A549 (cell line): ENCODE measurements around the gene B3GLCT. TPM values are rescaled to one million over a fixed set of nuclear protein-coding genes. Genes with fewer than 3 reads are reported as not detected.

Experiments
- ATAC-seq, 2 experiments: fragments of 200-7000 bp in 1 of 2; fragments of >200 bp in 1 of 2; cut with Nextera tagmentation in 1 of 2; cut with Tn5 transposase in 1 of 2; 3 replicates each; pipeline versions ENCODE4 v1.8.0 to v1.9.1; 2018 to 2020; ENCODE audit warnings: mild to moderate bottlenecking in 1 of 2, moderate library complexity in 1 of 2
- CTCF ChIA-PET: fragments of 300-600 bp; sonication (Branson Sonifier 250); formaldehyde crosslinking; extraction: SDS; loops from one replicate; lab custom pipeline; 2021; ENCODE audit warnings: antibody characterized with exemption, inconsistent platforms; lab: Yijun Ruan, JAX
- POLR2A ChIA-PET: fragments of 350-600 bp; formaldehyde crosslinking; extraction: SDS; loops from one replicate; lab custom pipeline; 2021; ENCODE audit warnings: antibody characterized with exemption, inconsistent platforms; lab: Yijun Ruan, JAX
- DNase-seq, 2 experiments: peaks; one replicate each; pipeline versions ENCODE4 v3.0.0 to v3.0.0-alpha.2; 2011 to 2016; ENCODE audit warnings: low read depth in 1 of 2, low spot score in 1 of 2
- FAIRE-seq: peaks from 2 replicates; lab custom pipeline; 2011; peaks lifted over from hg19 to GRCh38; lab: Jason Lieb, UNC
- H3K27ac ChIP-seq, 2 experiments: fragments of >200 bp; sonication (Bioruptor Twin); formaldehyde crosslinking; 3 replicates each; pipeline ENCODE4 v1.5.1; 2016 to 2017
- H3K4me1 ChIP-seq: fragments of >200 bp; sonication (Bioruptor Twin); formaldehyde crosslinking; 3 replicates; pipeline ENCODE4 v1.6.1; 2016
- H3K4me2 ChIP-seq: fragments of >200 bp; sonication (Bioruptor Twin); formaldehyde crosslinking; 3 replicates; pipeline ENCODE4 v1.6.1; 2016
- H3K4me3 ChIP-seq: fragments of >200 bp; sonication (Bioruptor Twin); formaldehyde crosslinking; 3 replicates; pipeline ENCODE4 v1.5.1; 2016
- H3K9me3 ChIP-seq: fragments of >200 bp; sonication (Bioruptor Twin); formaldehyde crosslinking; 3 replicates; pipeline ENCODE4 v1.6.1; 2016
- BHLHE40 ChIP-seq: IDR thresholded peaks from 2 replicates; pipeline ENCODE4 v1.6.1; 2012; ENCODE audit warnings: low read depth, low read length, inconsistent platforms
- CBX2 ChIP-seq: fragments of 200-600 bp; sonication (generic); IDR thresholded peaks from 2 replicates; pipeline ENCODE4 v1.6.1; 2016; ENCODE audit warnings: low read depth, mild to moderate bottlenecking, borderline replicate concordance
- E2F6 ChIP-seq: IDR thresholded peaks from 2 replicates; pipeline ENCODE4 v1.6.1; 2012; ENCODE audit warnings: low read depth, borderline replicate concordance
- ELK1 ChIP-seq: fragments of 150-350 bp; IDR thresholded peaks from 2 replicates; pipeline ENCODE4 v1.6.1; 2014; ENCODE audit warnings: low read depth, mild to moderate bottlenecking, low read length
- HDAC2 ChIP-seq: fragments of 200-600 bp; sonication (generic); IDR thresholded peaks from 2 replicates; pipeline ENCODE4 v1.6.1; 2016
- HEYL ChIP-seq: fragments of 250-450 bp; sonication (Bioruptor Pico); IDR thresholded peaks from 2 replicates; pipeline ENCODE4 v1.8.0; 2021; ENCODE audit warnings: mild to moderate bottlenecking, moderate library complexity
- HOXB13 ChIP-seq: fragments of 250-450 bp; sonication (Bioruptor Pico); IDR thresholded peaks from 2 replicates; pipeline ENCODE4 v1.5.0; 2020; ENCODE audit warnings: low read depth, mild to moderate bottlenecking, moderate library complexity
- MAX ChIP-seq: IDR thresholded peaks from 2 replicates; pipeline ENCODE4 v1.6.1; 2012
- MAZ ChIP-seq: fragments of 150-350 bp; IDR thresholded peaks from 2 replicates; pipeline ENCODE4 v1.6.1; 2014; ENCODE audit warnings: antibody characterized with exemption, low read depth, low read length, borderline replicate concordance
- NR3C1 ChIP-seq: fragments of >200 bp; sonication (Bioruptor Twin); formaldehyde crosslinking; IDR thresholded peaks from 3 replicates; pipeline ENCODE4 v1.6.1; 2017
- PHF8 ChIP-seq: fragments of 200-600 bp; sonication (generic); IDR thresholded peaks from 2 replicates; pipeline ENCODE4 v1.6.1; 2016; ENCODE audit warnings: low read depth, mild to moderate bottlenecking, antibody characterized with exemption, moderate library complexity, borderline replicate concordance
- REST ChIP-seq: fragments of 200-600 bp; sonication (generic); IDR thresholded peaks from 2 replicates; pipeline ENCODE4 v1.6.1; 2016; ENCODE audit warnings: antibody characterized with exemption, mild to moderate bottlenecking, moderate library complexity
- RFX5 ChIP-seq: fragments of 450-650 bp; IDR thresholded peaks from 2 replicates; pipeline ENCODE4 v1.7.1; 2014; ENCODE audit warnings: antibody characterized with exemption, mild to moderate bottlenecking, moderate library complexity
- RNF2 ChIP-seq: fragments of 200-600 bp; sonication (generic); IDR thresholded peaks from 2 replicates; pipeline ENCODE4 v1.6.1; 2016; ENCODE audit warnings: low read depth, mild to moderate bottlenecking, antibody characterized with exemption, moderate library complexity, borderline replicate concordance
- ZC3H11A ChIP-seq: fragments of 450-650 bp; IDR thresholded peaks from 2 replicates; pipeline ENCODE4 v1.6.1; 2014; ENCODE audit warnings: antibody characterized with exemption, mild to moderate bottlenecking
- ZSCAN20 ChIP-seq: fragments of 250-450 bp; sonication (Bioruptor Pico); IDR thresholded peaks from 2 replicates; pipeline ENCODE4 v1.8.0; 2022; ENCODE audit warnings: mild to moderate bottlenecking, moderate library complexity
- WGBS: methylation state at CpG from one replicate; pipeline ENCODE4 v1.1.6; 2017; ENCODE audit errors: missing lambda C conversion rate; 5-methylcytosine and 5-hydroxymethylcytosine counted together
- polyA plus RNA-seq, 4 experiments: library from polyadenylated mRNA; depleted of rRNA in 3 of 4; stranded (reverse); fragments of >200 nt; fragmentation: RNase III in 1 of 4; extraction: RNeasy Plus Mini Kit Qiagen cat#74134 plus additional on column Dnase treatment in 1 of 4; gene quantifications; 2 replicates in 3 of 4; 3 replicates in 1 of 4; pipeline ENCODE4 v1.2.3, GENCODE V29; 2011 to 2017
- TF ChIP-seq, protein P1 (sequence below): fragments of 450-650 bp; IDR thresholded peaks from 2 replicates; pipeline ENCODE4 v1.6.1; 2014; ENCODE audit warnings: antibody characterized with exemption
- TF ChIP-seq, protein P2 (sequence below): fragments of >200 bp; sonication (Bioruptor Twin); formaldehyde crosslinking; IDR thresholded peaks from 3 replicates; pipeline ENCODE4 v1.6.1; 2016
- TF ChIP-seq, protein P3 (sequence below): fragments of 250-450 bp; sonication (Bioruptor Pico); IDR thresholded peaks from 2 replicates; pipeline ENCODE4 v1.5.0; 2021; ENCODE audit warnings: mild to moderate bottlenecking, moderate library complexity, borderline replicate concordance

The B3GLCT gene
- polyA plus RNA-seq, 2 of the 4 experiments (the other 2 are of a cell fraction), result 4.5 to 6.6 TPM

- ChIA-PET CTCF (interaction anchor here (1.0 to 1.8 kb wide), 2 partner anchors 14 to 175 kb away, joined by 4 read pairs; no protein-coding TSS in a partner anchor), POLR2A (no interaction called here)
- Histone ChIP-seq H3K4me2 (no peak overlapping the region), H3K9me3 (no peaks in the 10 kb centered on the region), H3K27ac (no peak overlapping the region), H3K4me3 (no peak overlapping the region), H3K4me1 (no peaks in the 10 kb centered on the region)
- WGBS, result 76% methylated on average over 4 of the region's 4 CpGs
- FAIRE-seq (no peak), DNase-seq (no peak), ATAC-seq (no peak)
- TF ChIP-seq BHLHE40 (no peak), E2F6 (no peak), ZC3H11A (no peak), HDAC2 (no peak), RNF2 (no peak), CBX2 (no peak), PHF8 (no peak), NR3C1 (no peak), MAX (no peak), REST (no peak), HOXB13 (CRISPR knock-in tag) (no peak), RFX5 (no peak), HEYL (no peak), ELK1 (no peak), MAZ (no peak), ZSCAN20 (CRISPR knock-in tag) (no peak)
- TF ChIP-seq, protein P1, sequence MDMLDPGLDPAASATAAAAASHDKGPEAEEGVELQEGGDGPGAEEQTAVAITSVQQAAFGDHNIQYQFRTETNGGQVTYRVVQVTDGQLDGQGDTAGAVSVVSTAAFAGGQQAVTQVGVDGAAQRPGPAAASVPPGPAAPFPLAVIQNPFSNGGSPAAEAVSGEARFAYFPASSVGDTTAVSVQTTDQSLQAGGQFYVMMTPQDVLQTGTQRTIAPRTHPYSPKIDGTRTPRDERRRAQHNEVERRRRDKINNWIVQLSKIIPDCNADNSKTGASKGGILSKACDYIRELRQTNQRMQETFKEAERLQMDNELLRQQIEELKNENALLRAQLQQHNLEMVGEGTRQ, result no peak
- TF ChIP-seq, protein P2, sequence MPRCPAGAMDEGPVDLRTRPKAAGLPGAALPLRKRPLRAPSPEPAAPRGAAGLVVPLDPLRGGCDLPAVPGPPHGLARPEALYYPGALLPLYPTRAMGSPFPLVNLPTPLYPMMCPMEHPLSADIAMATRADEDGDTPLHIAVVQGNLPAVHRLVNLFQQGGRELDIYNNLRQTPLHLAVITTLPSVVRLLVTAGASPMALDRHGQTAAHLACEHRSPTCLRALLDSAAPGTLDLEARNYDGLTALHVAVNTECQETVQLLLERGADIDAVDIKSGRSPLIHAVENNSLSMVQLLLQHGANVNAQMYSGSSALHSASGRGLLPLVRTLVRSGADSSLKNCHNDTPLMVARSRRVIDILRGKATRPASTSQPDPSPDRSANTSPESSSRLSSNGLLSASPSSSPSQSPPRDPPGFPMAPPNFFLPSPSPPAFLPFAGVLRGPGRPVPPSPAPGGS, result no peak
- TF ChIP-seq, protein P3, sequence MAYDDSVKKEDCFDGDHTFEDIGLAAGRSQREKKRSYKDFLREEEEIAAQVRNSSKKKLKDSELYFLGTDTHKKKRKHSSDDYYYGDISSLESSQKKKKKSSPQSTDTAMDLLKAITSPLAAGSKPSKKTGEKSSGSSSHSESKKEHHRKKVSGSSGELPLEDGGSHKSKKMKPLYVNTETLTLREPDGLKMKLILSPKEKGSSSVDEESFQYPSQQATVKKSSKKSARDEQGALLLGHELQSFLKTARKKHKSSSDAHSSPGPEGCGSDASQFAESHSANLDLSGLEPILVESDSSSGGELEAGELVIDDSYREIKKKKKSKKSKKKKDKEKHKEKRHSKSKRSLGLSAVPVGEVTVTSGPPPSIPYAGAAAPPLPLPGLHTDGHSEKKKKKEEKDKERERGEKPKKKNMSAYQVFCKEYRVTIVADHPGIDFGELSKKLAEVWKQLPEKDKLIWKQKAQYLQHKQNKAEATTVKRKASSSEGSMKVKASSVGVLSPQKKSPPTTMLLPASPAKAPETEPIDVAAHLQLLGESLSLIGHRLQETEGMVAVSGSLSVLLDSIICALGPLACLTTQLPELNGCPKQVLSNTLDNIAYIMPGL, result no peak
Measured at GRCh38 chr13:31248965-31249539, 49.3 kb downstream of the B3GLCT start.
